ENCODE data around the gene XPO4.
"Not testable (repeated sequence)": the region's sequence is repeated elsewhere in the genome, so short reads cannot be mapped to it uniquely, and the experiment has no call there.

XPO4 gene

GRCh38 chr13:20778311-20778710 is 124.2 kb downstream of the XPO4 start:
- no peak for DNase-seq

DNA sequence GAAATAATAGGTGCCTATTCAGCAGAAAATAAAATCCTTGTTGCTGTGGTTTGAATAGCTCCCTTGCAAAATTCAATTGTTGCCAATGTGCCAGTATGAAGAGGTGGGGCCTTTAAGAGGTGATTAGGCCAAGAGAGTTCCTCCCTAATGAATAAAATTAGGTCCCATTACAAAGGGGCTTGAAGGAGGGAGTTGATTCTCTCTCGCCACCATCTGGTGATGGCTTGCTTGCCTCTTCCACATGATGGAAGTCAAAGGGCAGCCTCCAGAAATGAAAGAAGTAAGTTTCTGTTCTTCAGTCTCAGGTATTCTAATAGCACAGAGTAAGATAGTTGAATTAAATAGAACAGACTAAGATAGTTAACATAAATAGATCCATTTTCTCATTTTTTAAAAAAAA is 125.8 kb downstream of the XPO4 start:
- no peak for DNase-seq

DNA sequence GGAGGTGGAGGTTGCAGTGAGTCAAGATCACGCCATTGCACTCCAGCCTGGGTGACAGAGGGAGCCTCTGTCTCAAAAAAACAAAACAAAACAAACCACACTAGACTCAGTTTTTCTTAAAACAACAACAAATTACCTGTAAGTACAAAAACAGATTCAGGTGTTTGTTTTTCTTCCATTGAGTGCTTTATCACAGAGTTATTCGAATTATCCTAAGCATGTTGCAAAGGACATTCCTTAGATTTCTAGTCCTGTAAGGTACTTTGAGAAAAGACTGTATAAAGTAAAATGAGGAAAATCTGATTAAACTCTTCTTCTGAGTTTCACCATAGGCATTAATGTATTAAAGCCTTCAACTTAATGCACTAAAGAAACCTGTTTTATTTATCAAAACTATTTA is 126.6 kb downstream of the XPO4 start:
- DNase-seq, result no peak

DNA sequence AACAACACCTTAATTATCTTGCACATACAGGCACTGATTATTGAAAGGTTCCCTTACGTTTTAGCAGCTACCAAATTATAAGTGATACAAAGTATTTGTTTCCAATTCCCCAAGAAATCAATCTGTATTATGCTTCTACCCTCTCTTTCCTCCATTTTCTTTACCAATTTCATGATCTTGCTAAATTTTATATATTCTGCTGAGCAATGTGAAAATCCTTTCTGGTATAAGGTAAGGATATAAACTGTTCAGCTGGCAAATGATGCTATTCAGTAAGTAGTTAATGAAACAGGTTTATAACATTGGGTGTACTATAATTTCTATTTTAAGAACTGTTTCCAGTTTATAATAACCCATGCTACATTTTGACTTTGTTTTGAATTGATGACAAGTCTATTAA is 127.8 kb downstream of the XPO4 start:
- no peak for DNase-seq

DNA sequence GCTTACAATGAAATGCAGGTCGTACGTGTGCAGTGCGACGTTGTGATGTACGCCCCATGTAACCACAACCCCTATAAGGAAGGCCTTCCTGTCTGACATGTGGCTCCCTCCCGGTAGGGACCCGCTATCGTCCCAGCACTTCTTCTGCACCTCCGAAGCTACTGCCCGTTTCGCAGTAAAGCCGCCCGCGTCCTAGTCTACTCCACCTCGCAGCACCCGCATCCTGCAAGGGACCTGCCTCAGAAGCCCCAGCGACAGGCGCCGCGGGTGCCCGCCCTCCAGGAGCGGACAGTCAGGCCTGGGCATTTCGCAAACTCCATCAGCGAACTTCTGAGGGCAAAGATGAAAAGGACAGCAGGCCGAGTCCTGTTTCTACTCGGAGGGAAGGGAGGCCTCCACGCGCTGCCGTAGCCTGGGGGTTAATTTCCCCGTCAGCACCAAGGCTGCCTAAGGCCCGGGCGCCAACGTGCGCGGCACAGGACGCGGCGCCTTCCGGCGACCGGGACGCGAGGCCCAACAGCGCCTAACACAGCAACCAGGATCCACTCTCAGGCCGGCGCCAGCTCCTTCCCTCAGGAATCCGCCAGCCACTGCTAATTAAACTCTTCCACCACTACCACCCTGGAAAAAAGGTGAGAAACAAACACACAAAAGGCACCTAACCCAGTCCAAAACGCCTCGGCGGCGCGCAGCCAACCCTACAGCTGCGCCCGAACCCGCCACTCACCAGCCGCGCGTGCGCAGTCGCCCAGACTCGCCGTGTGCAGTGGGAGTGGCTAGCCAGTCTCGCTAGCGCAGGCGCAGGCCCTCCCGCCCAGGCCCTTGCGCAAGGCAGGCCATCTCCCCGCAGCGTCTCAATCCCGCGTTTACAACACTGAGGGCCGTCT is 129.1 kb downstream of the XPO4 start, which contains the start of gene EEF1AKMT1:
Gene EEF1AKMT1 (minus strand): TSS at position 768 of the 887 bp plus-strand sequence. CDS start 16,363 bp downstream, outside the sequence.
- DNase-seq, result peak; percentile 97

DNA sequence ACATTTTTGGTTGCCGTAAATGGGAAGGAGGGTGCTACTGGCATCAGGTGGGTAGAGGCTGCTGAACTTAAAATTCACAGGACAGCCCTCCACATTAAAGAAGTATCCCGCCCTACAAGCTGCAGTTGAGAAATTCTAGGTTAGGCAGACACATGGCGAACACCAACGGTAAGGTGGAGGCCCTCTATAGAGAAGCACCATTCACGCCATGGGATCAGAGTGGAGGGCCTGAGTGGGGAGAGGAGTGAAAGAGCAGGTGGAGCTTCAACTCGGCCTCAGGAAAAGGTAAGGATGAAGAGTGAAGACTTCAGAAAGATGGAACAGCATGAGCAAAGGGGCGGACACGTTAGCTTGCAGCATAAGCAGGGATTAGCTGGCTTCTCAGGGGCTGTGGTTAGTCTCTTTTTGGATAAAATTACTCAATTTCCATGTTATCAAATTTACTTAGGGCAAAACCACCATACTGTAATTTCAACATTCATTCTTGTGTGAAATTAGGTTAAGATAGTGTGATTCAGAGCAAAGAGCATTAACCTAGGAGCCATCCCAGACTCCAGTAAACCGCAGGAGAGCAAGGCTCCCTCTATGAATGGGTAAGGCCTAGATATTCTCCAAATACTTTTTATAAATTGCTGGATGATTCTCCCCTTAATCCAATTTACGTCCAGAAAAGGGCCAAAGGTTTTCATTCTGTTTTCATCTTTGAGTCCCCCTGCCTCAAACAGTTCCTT is 130.0 kb downstream of the XPO4 start:
- no peak for DNase-seq

DNA sequence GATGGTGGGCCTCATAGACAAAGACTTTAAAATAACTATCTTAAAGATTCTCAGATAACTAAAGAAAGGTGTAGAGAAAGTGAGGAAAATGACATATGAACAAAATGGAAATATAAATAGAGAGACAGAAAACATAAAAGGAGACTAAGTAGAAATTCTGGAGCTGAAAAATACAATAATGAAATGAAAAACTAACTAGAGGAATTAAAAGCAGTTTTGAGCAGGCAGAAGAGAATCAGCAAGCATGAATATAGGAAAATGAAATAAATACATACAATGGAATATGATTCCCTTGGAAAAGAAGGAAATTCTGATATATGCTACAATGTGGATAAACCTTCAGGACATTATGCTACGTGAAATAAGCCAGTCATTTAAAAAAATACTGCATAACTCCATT is 132.7 kb downstream of the XPO4 start:
- no peak for DNase-seq

GRCh38 chr13:20769091-20769490 is 133.5 kb downstream of the XPO4 start:
- DNase-seq, result no peak

DNA sequence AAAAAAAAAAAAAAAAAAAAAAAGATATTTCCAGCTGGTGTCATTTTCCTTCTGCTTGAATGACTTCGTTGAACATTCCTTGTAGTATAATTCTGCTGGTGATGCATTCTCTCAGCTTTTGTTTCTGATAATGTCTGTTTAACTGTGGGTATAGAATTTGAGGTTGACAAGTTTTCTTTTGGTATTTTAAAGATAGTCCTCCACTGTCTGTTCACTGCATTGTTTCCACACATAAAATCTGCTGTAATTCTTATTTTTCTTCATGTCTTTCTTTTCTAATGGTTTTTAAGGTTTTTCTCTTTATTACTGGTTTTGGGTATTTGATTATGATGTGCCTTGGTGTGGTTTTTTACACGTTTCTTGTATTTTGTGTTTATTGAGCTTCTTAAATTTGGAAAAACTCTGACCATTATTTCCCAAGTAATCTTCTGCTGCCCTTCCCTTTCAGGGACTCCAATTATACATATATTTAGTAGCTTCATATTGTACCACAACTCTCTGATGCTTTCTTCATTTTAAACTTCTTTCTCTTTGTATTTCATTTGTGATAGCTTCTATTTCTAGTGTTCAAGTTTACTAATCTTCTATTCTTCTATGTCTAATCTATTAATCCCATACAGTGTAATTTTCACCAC is 135.1 kb downstream of the XPO4 start:
- no peak for DNase-seq

DNA sequence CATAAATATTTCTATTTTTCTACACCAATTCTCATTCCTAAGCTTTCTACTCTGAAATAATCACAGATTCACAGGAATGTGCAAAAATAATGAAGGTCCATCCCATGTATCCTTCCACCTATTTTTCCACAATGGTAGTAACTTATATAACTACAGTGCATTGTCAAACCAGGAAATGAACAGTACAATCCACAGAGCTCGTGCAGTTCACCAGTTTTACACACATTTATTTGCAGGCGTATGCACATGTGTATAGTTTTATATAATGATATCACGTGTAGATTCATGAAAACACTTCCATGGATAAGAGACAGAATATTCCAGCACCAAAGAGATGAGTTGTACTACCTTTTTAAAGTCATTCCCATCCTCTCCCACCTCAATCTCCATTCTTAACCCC is 141.7 kb downstream of the XPO4 start:
- DNase-seq, result no peak

- no peak for DNase-seq
Observed at GRCh38 chr13:20754009-20754408, 148.5 kb downstream of the XPO4 start.

- DNase-seq, result no peak
Observed at GRCh38 chr13:20749377-20749776, 153.2 kb downstream of the XPO4 start.

- DNase-seq, result not testable (repeated sequence)
Observed at GRCh38 chr13:20743830-20744404, 158.6 kb downstream of the XPO4 start.

- DNase-seq, result no peak
Observed at GRCh38 chr13:20740021-20740420, 162.5 kb downstream of the XPO4 start.

- no peak for DNase-seq
Observed at GRCh38 chr13:20738616-20739015, 163.9 kb downstream of the XPO4 start.

GRCh38 chr13:20729633-20730585 is 172.6 kb downstream of the XPO4 start:
- no peak for DNase-seq

GRCh38 chr13:20728579-20729311 is 173.8 kb downstream of the XPO4 start:
- no peak for DNase-seq

- no peak for DNase-seq
Observed at GRCh38 chr13:20727856-20728255, 174.7 kb downstream of the XPO4 start.
